Measurements from ENCODE around the gene TOP2B.
A peak's percentile ranks its signal among the peaks of the same experiment; 100 is the strongest.

Gene TOP2B

DNA sequence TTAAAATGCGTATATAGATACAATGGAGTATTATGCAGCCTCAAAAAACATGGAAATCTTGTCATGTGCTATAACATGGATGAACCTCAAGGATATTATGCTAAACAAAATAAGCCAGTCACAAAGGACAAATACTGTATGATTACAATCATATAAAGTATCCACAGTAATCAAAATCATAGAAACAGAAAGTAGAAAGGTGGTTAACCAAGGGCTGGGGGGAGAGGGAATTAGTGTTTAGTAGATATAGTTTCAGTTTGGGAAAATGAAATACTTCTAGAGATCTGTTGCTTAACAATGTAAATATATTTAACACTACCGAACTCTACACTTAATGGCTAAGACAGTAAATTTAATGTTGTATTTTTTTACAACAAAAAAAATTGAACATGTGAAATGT lies 9.0 kb downstream of the TOP2B start:
- Histone ChIP-seq H3K4me3 (ENCODE audit: low read depth, low read length) (no peak overlapping the region), H3K27ac (ENCODE audit: low read depth, low read length) (no peak overlapping the region), H3K4me1 (ENCODE audit: control insufficient read depth, insufficient read depth, low read length) (peaks cover 12% of the 10 kb centered on the region; the same call in 1 of the 2 replicates), H3K27me3 (ENCODE audit: control insufficient read depth, insufficient read depth, low read length) (no peaks in the 10 kb centered on the region), H3K9ac (ENCODE audit: low read length) (no peak overlapping the region), H3K36me3 (ENCODE audit: control insufficient read depth, insufficient read depth, low read length) (no peaks in the 10 kb centered on the region; the same call in 1 of the 2 replicates), H3K9me3 (ENCODE audit: control insufficient read depth, insufficient read depth, low read depth, low read length) (peaks cover 3% of the 10 kb centered on the region; the same call in 1 of the 2 replicates)

DNA sequence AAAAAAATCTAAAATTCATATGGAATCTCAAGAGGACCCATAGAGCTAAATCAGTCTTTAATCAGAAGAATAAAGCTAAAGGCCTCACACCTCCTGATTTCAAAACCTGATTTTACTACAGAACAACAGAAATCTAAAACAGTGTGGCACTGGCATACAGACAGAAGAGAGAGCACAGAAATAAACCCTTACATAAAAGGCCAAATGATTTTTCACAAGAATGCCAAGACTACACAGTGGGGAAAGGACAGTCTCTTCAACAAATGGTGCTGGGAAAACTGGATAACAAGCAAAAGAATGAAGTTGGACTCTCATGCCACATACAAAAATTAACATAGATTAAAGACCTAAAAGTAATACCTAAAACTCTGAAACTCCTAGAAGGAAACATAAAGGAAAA lies 10.1 kb downstream of the TOP2B start:
- Histone ChIP-seq H3K9ac (ENCODE audit: low read length) (no peak overlapping the region), H3K27ac (ENCODE audit: low read depth, low read length) (0 out of 2 replicates have a peak overlapping the region, but pooled peaks have one; percentile 14)

DNA sequence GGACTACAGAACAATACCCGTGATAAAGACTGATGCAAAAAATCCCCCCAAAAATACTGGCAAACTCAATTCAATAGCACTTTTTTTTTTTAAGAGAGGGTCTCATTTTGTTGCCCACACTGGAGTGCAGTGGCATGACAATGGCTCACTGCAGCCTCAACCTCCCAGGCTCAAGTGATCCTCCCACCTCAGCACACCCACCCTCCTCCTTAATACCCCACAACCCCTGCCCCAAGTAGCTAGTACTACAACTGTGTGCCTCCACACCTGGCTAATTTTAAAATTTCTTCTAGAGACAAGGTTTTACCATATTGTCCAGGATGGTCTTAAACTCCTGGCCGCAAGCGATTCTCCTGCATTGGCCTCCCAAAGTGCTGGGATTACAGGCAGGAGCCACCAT lies 11.4 kb downstream of the TOP2B start:
- H3K27me3 ChIP-seq (ENCODE audit: control insufficient read depth, insufficient read depth, low read length): no peaks in the 10 kb centered on the region
- H3K36me3 ChIP-seq (ENCODE audit: control insufficient read depth, insufficient read depth, low read length): no peaks in the 10 kb centered on the region; the same call in 1 of the 2 replicates
- no peak overlapping the region for H3K9ac ChIP-seq (ENCODE audit: low read length)
- H3K27ac ChIP-seq (ENCODE audit: low read depth, low read length): no peak overlapping the region
- H3K4me3 ChIP-seq (ENCODE audit: low read depth, low read length): no peak overlapping the region
- peaks cover 8% of the 10 kb centered on the region; the same call in 1 of the 2 replicates for H3K9me3 ChIP-seq (ENCODE audit: control insufficient read depth, insufficient read depth, low read depth, low read length)
- H3K4me1 ChIP-seq (ENCODE audit: control insufficient read depth, insufficient read depth, low read length): peaks cover 12% of the 10 kb centered on the region; the same call in 1 of the 2 replicates

More for the DNA sequence above, 10.1 kb downstream of the TOP2B start:
- Histone ChIP-seq H3K36me3 (ENCODE audit: control insufficient read depth, insufficient read depth, low read length) (no peaks in the 10 kb centered on the region; the same call in 1 of the 2 replicates), H3K9me3 (ENCODE audit: control insufficient read depth, insufficient read depth, low read depth, low read length) (peaks cover 8% of the 10 kb centered on the region; the same call in 1 of the 2 replicates), H3K4me1 (ENCODE audit: control insufficient read depth, insufficient read depth, low read length) (peaks cover 12% of the 10 kb centered on the region; the same call in 1 of the 2 replicates), H3K27me3 (ENCODE audit: control insufficient read depth, insufficient read depth, low read length) (no peaks in the 10 kb centered on the region), H3K4me3 (ENCODE audit: low read depth, low read length) (no peak overlapping the region)

DNA sequence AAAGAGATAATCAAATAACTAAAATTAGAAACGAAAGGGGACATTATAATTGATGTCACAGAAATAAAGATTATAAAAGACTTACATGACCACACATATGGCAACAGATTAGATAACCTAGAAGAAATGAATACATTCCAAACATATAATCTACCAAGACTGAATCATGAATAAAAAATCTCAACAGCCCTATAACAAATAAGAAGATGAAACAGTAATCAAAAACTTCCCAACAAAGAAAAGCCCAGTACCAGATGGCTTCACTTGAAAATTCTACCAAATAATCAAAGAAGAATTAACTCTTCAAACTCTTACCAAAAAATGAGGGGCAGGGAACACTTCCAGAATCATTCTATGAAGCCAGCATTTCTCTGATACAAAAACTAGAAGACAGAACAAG lies 11.8 kb downstream of the TOP2B start:
- Histone ChIP-seq H3K9ac (ENCODE audit: low read length) (no peak overlapping the region), H3K36me3 (ENCODE audit: control insufficient read depth, insufficient read depth, low read length) (no peaks in the 10 kb centered on the region; the same call in 1 of the 2 replicates), H3K4me3 (ENCODE audit: low read depth, low read length) (no peak overlapping the region), H3K9me3 (ENCODE audit: control insufficient read depth, insufficient read depth, low read depth, low read length) (peaks cover 8% of the 10 kb centered on the region; the same call in 1 of the 2 replicates), H3K4me1 (ENCODE audit: control insufficient read depth, insufficient read depth, low read length) (peaks cover 12% of the 10 kb centered on the region; the same call in 1 of the 2 replicates), H3K27me3 (ENCODE audit: control insufficient read depth, insufficient read depth, low read length) (no peaks in the 10 kb centered on the region), H3K27ac (ENCODE audit: low read depth, low read length) (no peak overlapping the region)

DNA sequence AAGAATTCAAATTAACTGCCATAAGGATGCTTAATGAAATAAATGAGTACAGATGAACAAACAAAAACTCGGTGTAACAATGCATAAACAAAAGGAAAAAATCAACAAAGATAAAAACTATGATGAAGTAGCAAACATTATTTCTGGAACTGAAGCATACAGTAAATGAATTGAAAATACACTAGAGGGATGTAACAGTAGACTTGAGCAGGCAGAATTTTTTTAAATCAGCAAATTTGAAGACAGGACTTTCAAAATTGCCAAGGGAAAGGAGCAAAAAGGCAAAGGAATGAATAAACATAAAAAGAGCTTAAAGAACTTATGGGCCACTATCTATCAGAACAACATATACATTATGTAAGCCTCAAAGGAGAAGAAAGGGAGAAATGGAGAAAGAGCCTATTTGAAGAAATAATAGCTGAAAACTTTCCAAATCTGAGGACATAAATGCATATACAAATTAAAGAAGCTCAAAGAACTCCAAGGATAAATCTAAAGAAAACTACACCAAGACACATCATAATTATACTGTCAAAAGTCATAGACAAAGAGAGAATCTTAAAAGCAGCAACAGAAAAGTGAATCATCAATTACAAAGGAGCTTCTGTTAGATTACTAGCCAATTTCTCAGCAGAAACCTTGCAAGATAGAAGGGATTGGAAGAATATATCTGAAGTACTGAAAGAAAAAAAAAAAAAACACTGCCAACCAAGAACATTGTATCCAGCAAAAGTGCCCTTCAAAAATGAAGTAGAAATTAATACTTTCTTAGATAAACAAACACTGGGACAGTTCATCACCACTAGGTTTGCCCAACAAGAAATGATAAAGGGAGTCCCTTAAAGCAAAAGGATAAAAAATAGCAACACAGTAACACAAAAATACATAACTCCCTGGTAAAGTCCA lies 15.5 kb downstream of the TOP2B start:
- Histone ChIP-seq H3K9ac (ENCODE audit: low read length) (no peak overlapping the region), H3K36me3 (ENCODE audit: control insufficient read depth, insufficient read depth, low read length) (peaks cover 5% of the 10 kb centered on the region), H3K9me3 (ENCODE audit: control insufficient read depth, insufficient read depth, low read depth, low read length) (peaks cover 8% of the 10 kb centered on the region; the same call in 1 of the 2 replicates), H3K27ac (ENCODE audit: low read depth, low read length) (no peak overlapping the region), H3K27me3 (ENCODE audit: control insufficient read depth, insufficient read depth, low read length) (no peaks in the 10 kb centered on the region), H3K4me3 (ENCODE audit: low read depth, low read length) (no peak overlapping the region), H3K4me1 (ENCODE audit: control insufficient read depth, insufficient read depth, low read length) (peaks cover 3% of the 10 kb centered on the region; the same call in 1 of the 2 replicates)

DNA sequence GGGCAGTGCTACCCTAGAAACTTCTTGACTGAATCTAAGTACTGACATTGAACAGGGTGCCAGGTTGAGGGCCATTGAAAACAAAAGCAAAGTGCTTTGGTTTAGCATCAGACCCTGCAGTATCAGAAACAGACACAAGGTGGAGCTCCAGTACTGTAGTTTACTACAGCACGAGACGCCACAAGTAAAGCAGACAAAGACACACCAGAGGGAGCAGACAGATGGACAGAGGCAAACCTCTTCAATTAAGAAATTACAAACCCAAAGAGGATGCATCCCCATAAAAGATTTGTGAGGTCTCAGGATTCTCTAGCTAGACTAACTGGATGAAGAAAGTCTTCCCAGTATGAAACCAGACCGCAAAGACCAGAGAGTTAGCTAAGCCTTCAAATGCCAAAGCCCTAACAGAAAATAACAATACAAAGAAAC lies 16.6 kb downstream of the TOP2B start:
- no peak overlapping the region for H3K27ac ChIP-seq (ENCODE audit: low read depth, low read length)
- H3K9ac ChIP-seq (ENCODE audit: low read length): no peak overlapping the region
- H3K36me3 ChIP-seq (ENCODE audit: control insufficient read depth, insufficient read depth, low read length): peaks cover 11% of the 10 kb centered on the region
- no peaks in the 10 kb centered on the region for H3K27me3 ChIP-seq (ENCODE audit: control insufficient read depth, insufficient read depth, low read length)
- H3K4me1 ChIP-seq (ENCODE audit: control insufficient read depth, insufficient read depth, low read length): peaks cover under 1% of the 10 kb centered on the region; the same call in 1 of the 2 replicates
- H3K9me3 ChIP-seq (ENCODE audit: control insufficient read depth, insufficient read depth, low read depth, low read length): peaks cover 6% of the 10 kb centered on the region; the same call in 1 of the 2 replicates
- H3K4me3 ChIP-seq (ENCODE audit: low read depth, low read length): no peak overlapping the region

DNA sequence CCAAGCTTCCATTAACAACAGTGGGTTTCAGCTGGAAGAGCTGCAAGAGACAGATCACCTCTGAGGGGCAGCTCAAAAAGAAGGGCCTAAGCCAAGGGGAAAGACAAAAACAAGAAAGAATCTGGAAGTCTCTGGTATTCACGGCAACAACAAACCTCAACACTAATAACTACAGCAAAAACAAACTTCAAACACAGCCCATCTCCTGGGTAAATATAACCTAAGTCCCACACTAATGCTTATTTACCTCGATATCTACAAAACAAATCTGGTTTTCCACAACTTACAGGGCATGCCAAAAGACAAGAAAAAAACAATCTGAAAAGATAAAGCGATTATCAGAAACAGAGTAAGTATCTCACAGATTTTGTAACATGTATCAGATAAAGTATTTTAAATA lies 29.7 kb downstream of the TOP2B start:
- H3K4me1 ChIP-seq (ENCODE audit: control insufficient read depth, insufficient read depth, low read length): 0 out of 2 replicates have a peak, but pooled peaks cover 3% of the 10 kb centered on the region
- peaks cover 79% of the 10 kb centered on the region for H3K36me3 ChIP-seq (ENCODE audit: control insufficient read depth, insufficient read depth, low read length)
- no peaks in the 10 kb centered on the region for H3K9me3 ChIP-seq (ENCODE audit: control insufficient read depth, insufficient read depth, low read depth, low read length)
- no peak overlapping the region for H3K27ac ChIP-seq (ENCODE audit: low read depth, low read length)
- H3K9ac ChIP-seq (ENCODE audit: low read length): no peak overlapping the region
- no peak overlapping the region for H3K4me3 ChIP-seq (ENCODE audit: low read depth, low read length)
- H3K27me3 ChIP-seq (ENCODE audit: control insufficient read depth, insufficient read depth, low read length): no peaks in the 10 kb centered on the region

DNA sequence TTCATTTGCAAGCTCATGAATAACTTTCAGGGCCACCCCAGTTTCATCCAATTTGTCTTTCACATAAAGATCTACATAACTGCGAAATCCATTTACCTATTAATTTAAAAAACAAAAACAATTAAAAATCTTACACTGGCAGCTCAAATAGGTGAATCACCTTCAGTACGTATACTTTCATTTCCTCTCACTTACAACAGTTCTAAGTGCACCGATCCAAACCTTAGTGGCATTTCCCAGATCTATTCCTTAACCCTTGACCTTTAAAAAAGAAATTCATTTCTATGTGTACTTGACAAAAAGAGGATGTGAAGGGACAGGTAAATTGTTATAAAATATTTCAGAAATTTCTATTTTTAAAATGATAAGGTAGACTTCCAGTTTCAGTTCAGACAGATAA lies 30.8 kb downstream of the TOP2B start:
- H3K27me3 ChIP-seq (ENCODE audit: control insufficient read depth, insufficient read depth, low read length): no peaks in the 10 kb centered on the region
- no peak overlapping the region for H3K27ac ChIP-seq (ENCODE audit: low read depth, low read length)

DNA sequence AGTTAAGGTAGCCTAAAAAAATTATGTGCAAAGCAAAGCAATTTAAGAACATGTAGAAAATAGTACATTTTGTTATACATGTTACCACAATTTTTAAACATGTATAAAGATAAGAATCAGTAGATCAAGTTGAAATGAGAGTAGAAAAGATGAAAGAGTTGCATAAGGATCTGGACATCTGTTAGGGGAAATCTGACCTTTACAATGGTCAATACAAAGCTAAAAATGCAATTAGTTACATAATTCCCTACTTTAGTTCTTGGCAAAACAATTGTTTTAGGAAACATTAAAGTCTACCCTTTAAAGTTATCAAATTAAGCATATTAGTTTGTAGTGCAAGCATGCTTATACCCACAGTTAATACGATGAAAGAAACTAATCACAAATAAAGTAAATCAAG lies 32.7 kb downstream of the TOP2B start:
- H3K27me3 ChIP-seq (ENCODE audit: control insufficient read depth, insufficient read depth, low read length): no peaks in the 10 kb centered on the region
- no peak overlapping the region for H3K9ac ChIP-seq (ENCODE audit: low read length)
- no peak overlapping the region for H3K4me3 ChIP-seq (ENCODE audit: low read depth, low read length)
- H3K27ac ChIP-seq (ENCODE audit: low read depth, low read length): no peak overlapping the region
- H3K4me1 ChIP-seq (ENCODE audit: control insufficient read depth, insufficient read depth, low read length): 0 out of 2 replicates have a peak, but pooled peaks cover 3% of the 10 kb centered on the region
- peaks cover 94% of the 10 kb centered on the region for H3K36me3 ChIP-seq (ENCODE audit: control insufficient read depth, insufficient read depth, low read length)
- H3K9me3 ChIP-seq (ENCODE audit: control insufficient read depth, insufficient read depth, low read depth, low read length): no peaks in the 10 kb centered on the region

More for the DNA sequence above, 30.8 kb downstream of the TOP2B start:
- no peaks in the 10 kb centered on the region for H3K9me3 ChIP-seq (ENCODE audit: control insufficient read depth, insufficient read depth, low read depth, low read length)
- no peak overlapping the region for H3K4me3 ChIP-seq (ENCODE audit: low read depth, low read length)
- H3K9ac ChIP-seq (ENCODE audit: low read length): no peak overlapping the region
- H3K36me3 ChIP-seq (ENCODE audit: control insufficient read depth, insufficient read depth, low read length): peaks cover 87% of the 10 kb centered on the region
- H3K4me1 ChIP-seq (ENCODE audit: control insufficient read depth, insufficient read depth, low read length): 0 out of 2 replicates have a peak, but pooled peaks cover 3% of the 10 kb centered on the region

DNA sequence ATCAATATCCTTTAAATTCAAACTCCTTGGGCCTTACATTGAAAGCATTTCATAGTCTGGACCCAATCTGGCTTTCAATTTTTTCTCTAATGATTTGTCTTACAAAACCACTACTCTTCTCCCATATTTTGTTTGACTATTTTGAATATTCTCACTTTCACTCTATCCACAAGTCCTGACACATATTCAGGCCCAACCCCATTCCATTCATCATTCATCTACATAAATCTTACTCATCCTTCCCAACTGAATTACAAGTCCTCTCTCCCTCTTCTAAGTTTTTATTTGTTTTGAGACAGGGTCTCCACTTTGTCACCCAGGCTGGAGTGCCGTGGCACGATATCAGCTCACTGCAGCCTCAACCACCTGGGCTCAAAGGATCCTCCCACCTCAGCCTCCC lies 43.6 kb downstream of the TOP2B start:
- H3K9me3 ChIP-seq (ENCODE audit: control insufficient read depth, insufficient read depth, low read depth, low read length): no peaks in the 10 kb centered on the region
- no peak overlapping the region for H3K9ac ChIP-seq (ENCODE audit: low read length)
- no peak overlapping the region for H3K4me3 ChIP-seq (ENCODE audit: low read depth, low read length)
- no peaks in the 10 kb centered on the region for H3K27me3 ChIP-seq (ENCODE audit: control insufficient read depth, insufficient read depth, low read length)
- peaks cover 86% of the 10 kb centered on the region for H3K36me3 ChIP-seq (ENCODE audit: control insufficient read depth, insufficient read depth, low read length)
- H3K4me1 ChIP-seq (ENCODE audit: control insufficient read depth, insufficient read depth, low read length): no peaks in the 10 kb centered on the region
- no peak overlapping the region for H3K27ac ChIP-seq (ENCODE audit: low read depth, low read length)

DNA sequence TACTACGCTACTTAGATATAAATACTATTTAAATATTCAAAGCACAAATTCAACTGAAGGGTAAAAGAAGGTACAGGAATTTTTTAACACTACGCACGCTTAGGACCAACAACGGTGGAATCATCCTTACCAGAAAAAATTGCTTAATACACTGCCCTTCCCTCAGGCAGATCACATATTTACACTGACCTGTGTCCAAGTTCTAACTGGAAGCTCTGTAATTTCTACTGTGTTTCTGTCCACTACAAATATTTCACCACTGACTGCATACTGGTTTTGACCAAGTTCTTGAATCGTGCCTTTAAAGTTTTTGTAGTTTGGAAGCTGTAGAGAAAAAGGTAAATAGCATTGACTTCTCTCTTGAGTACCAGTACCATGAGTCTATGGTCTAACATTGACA lies 44.2 kb downstream of the TOP2B start:
- Histone ChIP-seq H3K4me1 (ENCODE audit: control insufficient read depth, insufficient read depth, low read length) (no peaks in the 10 kb centered on the region), H3K4me3 (ENCODE audit: low read depth, low read length) (no peak overlapping the region), H3K9ac (ENCODE audit: low read length) (no peak overlapping the region), H3K36me3 (ENCODE audit: control insufficient read depth, insufficient read depth, low read length) (peaks cover 87% of the 10 kb centered on the region), H3K9me3 (ENCODE audit: control insufficient read depth, insufficient read depth, low read depth, low read length) (no peaks in the 10 kb centered on the region), H3K27ac (ENCODE audit: low read depth, low read length) (no peak overlapping the region), H3K27me3 (ENCODE audit: control insufficient read depth, insufficient read depth, low read length) (no peaks in the 10 kb centered on the region)
